K562 (cell line): ENCODE data around the gene RNASEH2A. TPM values are rescaled to one million over a fixed set of nuclear protein-coding genes. Genes with fewer than 3 reads are reported as not detected.
A peak's percentile ranks its signal among the peaks of the same experiment; 100 is the strongest.

ENCODE experiments used
- DNMT1 ChIP-seq: fragments of 450-650 bp; IDR thresholded peaks from 2 replicates; pipeline ENCODE4 v1.6.1; 2016; ENCODE audit warnings: antibody characterized with exemption, mild to moderate bottlenecking
- FOXK2 ChIP-seq, 2 experiments: fragments of 450-650 bp; IDR thresholded peaks in 1 of 2; conservative IDR thresholded peaks in 1 of 2; 2 replicates each; pipeline ENCODE4 v1.6.1; 2016; ENCODE audit warnings: low read depth in 2 of 2, mild to moderate bottlenecking in 1 of 2
- HDAC3 ChIP-seq: fragments of 450-650 bp; IDR thresholded peaks from 2 replicates; pipeline ENCODE4 v1.6.1; 2018; ENCODE audit warnings: borderline replicate concordance, mild to moderate bottlenecking, moderate library complexity; ENCODE audit not compliant: partially characterized antibody
- HES1 ChIP-seq: fragments of 450-650 bp; IDR thresholded peaks from 2 replicates; pipeline ENCODE4 v1.6.1; 2016; ENCODE audit warnings: low read depth, mild to moderate bottlenecking, moderate library complexity
- MGA ChIP-seq: fragments of 450-650 bp; IDR thresholded peaks from 2 replicates; pipeline ENCODE4 v1.6.1; 2016; ENCODE audit warnings: mild to moderate bottlenecking, moderate library complexity
- MNT ChIP-seq, 2 experiments: fragments of 450-650 bp; conservative IDR thresholded peaks; 2 replicates each; pipeline ENCODE4 v1.6.1; 2017; ENCODE audit warnings: mild to moderate bottlenecking in 2 of 2, moderate library complexity in 2 of 2
- SMARCE1 ChIP-seq: fragments of 450-650 bp; IDR thresholded peaks from 2 replicates; pipeline ENCODE4 v1.7.1; 2016; ENCODE audit warnings: mild to moderate bottlenecking
- SRSF1 ChIP-seq: fragments of 200-400 bp; formaldehyde crosslinking; IDR thresholded peaks from 2 replicates; pipeline ENCODE4 v1.6.1; 2017; ENCODE audit warnings: mild to moderate bottlenecking, low read depth, low read length, moderate library complexity
- TEAD2 ChIP-seq: fragments of 450-650 bp; IDR thresholded peaks from 2 replicates; pipeline ENCODE4 v1.6.1; 2016; ENCODE audit warnings: missing genetic modification characterization, control low read depth, missing compliant biosample characterization
- ZBTB2 ChIP-seq: fragments of 450-650 bp; IDR thresholded peaks from 2 replicates; pipeline ENCODE4 v1.6.1; 2016; ENCODE audit warnings: antibody characterized with exemption
- ZNF766 ChIP-seq: fragments of 200-800 bp; sonication (Bioruptor generic); conservative IDR thresholded peaks from 2 replicates; pipeline ENCODE4 v1.6.1; 2016; ENCODE audit warnings: missing genetic modification characterization, missing compliant biosample characterization
- polyA plus RNA-seq, 8 experiments: library from polyadenylated mRNA; depleted of rRNA in 4 of 8; stranded (reverse) in 5 of 8; unstranded in 3 of 8; fragments of >200 nt; fragmentation: Nextera tagmentation in 2 of 8; fragmentation: Illumina TruSeq in 1 of 8; extraction: Ambion mirVana in 2 of 8; extraction: Trizol in 1 of 8; gene quantifications; 2 replicates each; pipeline versions ENCODE4 v1.2.1 to v1.2.3, GENCODE V29; 2011 to 2014; ENCODE audit warnings: inconsistent platforms in 1 of 8, missing spikeins in 1 of 8
- total RNA-seq, 7 experiments: library from RNA; depleted of rRNA in 6 of 7; stranded (reverse); fragments of >200 nt in 6 of 7; fragmentation: Illumina TruSeq in 2 of 7; extraction: Trizol in 2 of 7; gene quantifications; 2 replicates each; pipeline versions ENCODE4 v1.2.1 to v1.2.3, GENCODE V29; 2011 to 2021; ENCODE audit warnings: low replicate concordance in 1 of 7

The RNASEH2A gene
- total and polyA plus RNA-seq, 9 of the 15 experiments (the other 6 are each of a cell fraction or from before 2014, with no cell fraction given): 22.3 to 78.0 (median 61.7) TPM

- TF ChIP-seq MGA: peak; percentile 8; the same call in 1 of the 2 replicates
- peak; percentile 82; the same call in 1 of the 2 replicates for TF ChIP-seq ZBTB2
- no peak for TF ChIP-seq HDAC3
- peak; percentile 14; the same call in 1 of the 2 replicates for TF ChIP-seq SMARCE1
- peak; percentile 64; the same call in 1 of the 2 replicates for TF ChIP-seq DNMT1
- TF ChIP-seq MNT (conservative IDR thresholded peaks at IDR 0.05): peak; percentile 100; a peak in 3 of 4 replicates
- TF ChIP-seq ZNF766 (CRISPR knock-in tag): 0 out of 2 replicates have a peak, but pooled peaks have one; percentile 30
- TF ChIP-seq FOXK2 (conservative IDR thresholded peaks at IDR 0.05 in 1 of 2, IDR thresholded peaks at IDR 0.05 in 1 of 2; ENCODE audit: low read depth in 2 of 2): peak; percentile 99 to 100
- TF ChIP-seq TEAD2: no peak
- peak; percentile 89 for TF ChIP-seq HES1
- no peak for TF ChIP-seq SRSF1
Observed at GRCh38 chr19:12790628-12791344, 15.6 kb upstream of the RNASEH2A start (continued).
